Neural crest cell (in vitro differentiated cells): ENCODE measurements around the gene TENM3. TPM values are rescaled to one million over a fixed set of nuclear protein-coding genes. Genes with fewer than 3 reads are reported as not detected.

ENCODE experiments used
- DNase-seq: peaks from one replicate; pipeline ENCODE4 v3.0.0; 2021; ENCODE audit warnings: low read depth, mixed read lengths, low spot score
- H3K27ac Mint-ChIP-seq: one replicate; pipeline ENCODE4 v1.8.0; 2021; ENCODE audit warnings: mild to moderate bottlenecking, mixed read lengths; ENCODE audit not compliant: unreplicated experiment
- H3K27me3 Mint-ChIP-seq: 2 replicates; pipeline ENCODE4 v1.8.0; 2021; ENCODE audit warnings: low read depth, mild to moderate bottlenecking, mixed read lengths
- H3K36me3 Mint-ChIP-seq: 2 replicates; pipeline ENCODE4 v1.8.0; 2021; ENCODE audit warnings: low read depth, mild to moderate bottlenecking, mixed read lengths
- H3K4me1 Mint-ChIP-seq: 2 replicates; pipeline ENCODE4 v1.8.0; 2021; ENCODE audit warnings: mixed read lengths
- H3K4me3 Mint-ChIP-seq: one replicate; pipeline ENCODE4 v1.8.0; 2021; ENCODE audit warnings: mild to moderate bottlenecking, mixed read lengths
- H3K9me3 Mint-ChIP-seq: 2 replicates; pipeline ENCODE4 v1.8.0; 2021; ENCODE audit warnings: mixed read lengths
- total RNA-seq: library from RNA; stranded (reverse); gene quantifications from 2 replicates; pipeline ENCODE4 v1.2.1, GENCODE V29; 2021
- TF ChIP-seq, protein P1 (sequence below): fragments of 200-600 bp; sonication (generic); conservative IDR thresholded peaks from 2 replicates; pipeline ENCODE4 v1.5.0; 2021; ENCODE audit warnings: antibody characterized with exemption, mild to moderate bottlenecking

Gene TENM3
- total RNA-seq, 1 donor from 2014 or later: 43.9 TPM

DNA sequence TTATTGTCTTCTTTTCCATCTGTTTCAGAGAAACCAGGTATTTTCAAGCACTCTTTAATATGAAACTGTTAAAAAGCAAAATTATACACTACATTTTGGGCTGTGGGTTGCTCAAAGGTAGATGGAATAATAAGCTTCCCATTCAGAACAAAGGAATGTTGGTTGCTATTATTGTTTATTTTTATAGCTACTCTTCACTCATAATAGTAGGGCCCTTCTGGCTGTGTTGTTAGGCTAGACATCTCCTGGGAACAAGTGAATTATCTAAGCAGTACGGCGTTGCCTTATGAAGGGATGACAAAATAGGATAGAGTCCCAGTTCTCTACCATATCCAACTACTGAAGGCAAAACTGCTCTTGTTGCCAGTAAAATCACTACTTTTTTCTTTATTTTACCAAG is 34.2 kb downstream of the TENM3 start:
- Mint-ChIP-seq H3K4me3 (no peak overlapping the region), H3K9me3 (peaks cover 12% of the 10 kb centered on the region), H3K4me1 (peaks cover 20% of the 10 kb centered on the region), H3K36me3 (peaks cover 12% of the 10 kb centered on the region), H3K27ac (no peak overlapping the region), H3K27me3 (no peaks in the 10 kb centered on the region)
- DNase-seq: no peak
- TF ChIP-seq, protein P1, sequence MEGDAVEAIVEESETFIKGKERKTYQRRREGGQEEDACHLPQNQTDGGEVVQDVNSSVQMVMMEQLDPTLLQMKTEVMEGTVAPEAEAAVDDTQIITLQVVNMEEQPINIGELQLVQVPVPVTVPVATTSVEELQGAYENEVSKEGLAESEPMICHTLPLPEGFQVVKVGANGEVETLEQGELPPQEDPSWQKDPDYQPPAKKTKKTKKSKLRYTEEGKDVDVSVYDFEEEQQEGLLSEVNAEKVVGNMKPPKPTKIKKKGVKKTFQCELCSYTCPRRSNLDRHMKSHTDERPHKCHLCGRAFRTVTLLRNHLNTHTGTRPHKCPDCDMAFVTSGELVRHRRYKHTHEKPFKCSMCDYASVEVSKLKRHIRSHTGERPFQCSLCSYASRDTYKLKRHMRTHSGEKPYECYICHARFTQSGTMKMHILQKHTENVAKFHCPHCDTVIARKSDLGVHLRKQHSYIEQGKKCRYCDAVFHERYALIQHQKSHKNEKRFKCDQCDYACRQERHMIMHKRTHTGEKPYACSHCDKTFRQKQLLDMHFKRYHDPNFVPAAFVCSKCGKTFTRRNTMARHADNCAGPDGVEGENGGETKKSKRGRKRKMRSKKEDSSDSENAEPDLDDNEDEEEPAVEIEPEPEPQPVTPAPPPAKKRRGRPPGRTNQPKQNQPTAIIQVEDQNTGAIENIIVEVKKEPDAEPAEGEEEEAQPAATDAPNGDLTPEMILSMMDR: no peak

DNA sequence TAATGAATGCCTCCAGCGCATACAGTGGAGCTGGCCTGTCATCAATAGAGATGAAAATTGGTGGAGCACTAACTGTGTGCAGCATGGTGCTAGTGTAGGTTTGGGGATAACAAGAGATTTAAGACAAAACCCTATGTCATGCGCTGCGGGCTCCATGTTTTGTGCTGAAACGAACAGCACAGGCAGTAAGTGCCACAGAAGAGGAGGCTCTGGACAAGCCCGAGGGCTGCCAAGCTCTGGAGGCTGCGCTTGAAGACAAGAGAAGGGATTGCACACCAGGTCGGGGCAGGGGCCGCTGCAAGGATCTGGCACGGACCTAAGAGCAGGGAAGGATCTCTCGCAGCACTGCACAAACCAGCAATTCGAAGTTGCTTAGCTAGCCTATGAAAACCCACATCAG is 35.5 kb downstream of the TENM3 start:
- H3K36me3 Mint-ChIP-seq: peaks cover 4% of the 10 kb centered on the region
- no peak for DNase-seq
- H3K27me3 Mint-ChIP-seq: no peaks in the 10 kb centered on the region
- H3K9me3 Mint-ChIP-seq: peaks cover 7% of the 10 kb centered on the region
- no peak overlapping the region for H3K4me3 Mint-ChIP-seq
- TF ChIP-seq, protein P1: no peak
- peaks cover 8% of the 10 kb centered on the region for H3K4me1 Mint-ChIP-seq
- no peak overlapping the region for H3K27ac Mint-ChIP-seq

DNA sequence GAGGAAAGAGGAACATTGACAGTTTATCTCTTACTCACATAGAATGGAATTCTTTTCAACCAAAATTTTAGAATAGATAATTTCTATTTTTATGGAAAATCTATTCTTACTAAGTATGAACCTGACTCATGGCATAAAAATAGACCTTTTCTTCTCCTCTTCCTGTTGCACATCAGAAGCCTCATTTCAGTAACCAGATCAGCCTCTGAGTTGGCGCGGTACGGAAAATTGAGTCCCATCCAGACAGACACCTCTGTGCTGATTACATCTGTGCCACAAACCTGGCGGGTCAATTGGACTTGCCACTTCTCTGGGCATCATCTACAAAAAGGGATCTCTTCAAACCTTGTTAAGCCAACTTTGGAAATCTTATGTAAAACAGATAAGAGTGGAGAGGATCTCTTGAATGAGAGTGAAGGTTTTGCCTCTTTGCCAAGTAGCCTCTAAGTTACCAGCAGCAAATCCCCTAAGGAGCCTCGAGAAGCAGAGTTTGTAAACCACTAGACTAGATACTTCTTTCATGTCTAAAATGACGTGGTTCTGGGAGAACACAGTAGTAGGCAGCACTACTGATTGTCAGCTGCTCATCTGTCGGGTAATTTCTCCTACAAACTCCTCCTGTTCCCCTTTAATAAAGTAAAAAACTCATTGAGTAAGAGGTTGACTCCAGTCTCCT is 37.4 kb downstream of the TENM3 start:
- no peak overlapping the region for H3K27ac Mint-ChIP-seq
- H3K36me3 Mint-ChIP-seq: peaks cover 2% of the 10 kb centered on the region
- H3K9me3 Mint-ChIP-seq: no peaks in the 10 kb centered on the region
- DNase-seq: no peak
- H3K27me3 Mint-ChIP-seq: no peaks in the 10 kb centered on the region
- no peaks in the 10 kb centered on the region for H3K4me1 Mint-ChIP-seq
- TF ChIP-seq, protein P1: no peak
- no peak overlapping the region for H3K4me3 Mint-ChIP-seq

DNA sequence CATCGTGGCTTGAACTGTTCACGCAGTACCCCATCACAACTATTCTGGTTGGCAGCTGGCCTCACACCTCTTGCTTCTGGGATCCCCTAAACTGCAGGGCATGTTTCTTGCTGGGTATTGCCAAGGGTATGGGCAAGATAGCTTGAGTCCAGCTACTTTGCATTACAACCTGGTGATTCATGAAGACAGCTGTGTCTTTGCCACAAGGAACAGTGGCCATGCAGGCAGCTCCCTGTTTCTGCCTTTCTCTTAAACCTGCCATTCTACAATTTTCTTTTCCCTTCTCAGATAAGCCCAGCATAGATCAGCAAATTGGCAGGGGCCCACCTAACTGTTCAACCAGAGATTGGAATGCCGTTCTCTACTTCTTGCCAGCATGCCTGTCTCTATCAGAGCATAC is 42.8 kb downstream of the TENM3 start:
- no peaks in the 10 kb centered on the region for H3K27me3 Mint-ChIP-seq
- no peak overlapping the region for H3K27ac Mint-ChIP-seq
- no peak for DNase-seq
- no peaks in the 10 kb centered on the region for H3K4me1 Mint-ChIP-seq
- peaks cover 8% of the 10 kb centered on the region for H3K36me3 Mint-ChIP-seq
- H3K9me3 Mint-ChIP-seq: no peaks in the 10 kb centered on the region
- no peak overlapping the region for H3K4me3 Mint-ChIP-seq
- TF ChIP-seq, protein P1: no peak

DNA sequence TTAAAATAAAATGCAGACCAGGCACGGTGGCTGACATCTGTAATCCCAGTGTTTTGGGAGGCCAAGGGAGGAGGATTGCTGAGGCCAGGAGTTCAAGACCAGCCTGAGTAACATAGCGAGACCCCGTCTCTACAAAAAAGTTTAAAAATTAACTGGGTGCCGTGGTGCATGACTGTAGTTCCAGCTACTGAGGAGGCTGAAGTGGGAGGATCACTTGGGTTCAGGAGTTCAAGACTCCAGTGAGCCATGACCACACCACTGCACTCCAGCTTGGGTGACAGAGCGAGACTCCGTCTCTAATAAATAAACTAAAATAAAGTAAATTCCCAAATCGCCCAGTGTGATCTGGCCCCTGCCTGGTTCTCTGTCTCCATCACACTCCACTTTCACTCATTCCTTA is 43.7 kb downstream of the TENM3 start:
- DNase-seq: no peak
- H3K4me1 Mint-ChIP-seq: no peaks in the 10 kb centered on the region
- H3K27ac Mint-ChIP-seq: no peak overlapping the region
- H3K9me3 Mint-ChIP-seq: no peaks in the 10 kb centered on the region
- no peaks in the 10 kb centered on the region for H3K27me3 Mint-ChIP-seq
- no peak overlapping the region for H3K4me3 Mint-ChIP-seq
- peaks cover 8% of the 10 kb centered on the region for H3K36me3 Mint-ChIP-seq
- TF ChIP-seq, protein P1: no peak
